ENCODE data around the gene TOR2A.

Gene TOR2A

DNA sequence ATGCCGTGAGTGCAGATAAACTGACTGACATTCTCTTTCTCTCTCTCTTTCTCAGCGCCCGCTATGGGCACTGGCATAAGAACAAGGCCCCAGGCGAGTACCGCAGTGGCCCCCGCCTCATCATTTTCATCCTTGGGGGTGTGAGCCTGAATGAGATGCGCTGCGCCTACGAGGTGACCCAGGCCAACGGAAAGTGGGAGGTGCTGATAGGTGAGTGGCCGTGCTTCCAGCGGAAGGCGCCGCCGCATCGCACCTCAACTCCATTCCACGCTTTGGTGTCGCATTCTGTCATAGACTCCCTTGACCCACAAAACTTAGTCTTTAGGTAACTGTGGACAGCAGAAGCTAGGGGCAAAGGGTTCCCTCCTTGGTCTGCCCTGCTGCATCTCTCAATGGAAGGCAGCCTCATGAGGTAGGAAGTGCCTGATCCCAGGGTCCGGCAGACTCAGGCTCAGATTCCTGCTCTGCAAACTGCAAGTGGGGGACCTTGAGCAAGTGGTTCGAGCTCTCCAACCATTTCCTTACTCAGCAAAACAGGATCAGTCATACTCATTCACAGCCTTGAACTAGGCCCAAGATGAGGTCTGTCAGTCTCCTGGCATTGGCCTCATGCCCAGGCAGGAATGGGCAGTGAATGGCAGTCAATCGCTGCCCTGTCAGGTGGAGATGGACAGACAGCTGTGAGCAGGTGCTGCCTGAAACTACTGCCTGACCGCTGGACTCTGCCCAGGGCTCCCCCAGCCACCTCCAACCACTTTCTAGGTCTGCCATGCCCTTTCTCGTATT is 52.5 kb downstream of the TOR2A start:
- no peak for DNase-seq (ENCODE audit: low read depth)
- TF ChIP-seq, protein P1, sequence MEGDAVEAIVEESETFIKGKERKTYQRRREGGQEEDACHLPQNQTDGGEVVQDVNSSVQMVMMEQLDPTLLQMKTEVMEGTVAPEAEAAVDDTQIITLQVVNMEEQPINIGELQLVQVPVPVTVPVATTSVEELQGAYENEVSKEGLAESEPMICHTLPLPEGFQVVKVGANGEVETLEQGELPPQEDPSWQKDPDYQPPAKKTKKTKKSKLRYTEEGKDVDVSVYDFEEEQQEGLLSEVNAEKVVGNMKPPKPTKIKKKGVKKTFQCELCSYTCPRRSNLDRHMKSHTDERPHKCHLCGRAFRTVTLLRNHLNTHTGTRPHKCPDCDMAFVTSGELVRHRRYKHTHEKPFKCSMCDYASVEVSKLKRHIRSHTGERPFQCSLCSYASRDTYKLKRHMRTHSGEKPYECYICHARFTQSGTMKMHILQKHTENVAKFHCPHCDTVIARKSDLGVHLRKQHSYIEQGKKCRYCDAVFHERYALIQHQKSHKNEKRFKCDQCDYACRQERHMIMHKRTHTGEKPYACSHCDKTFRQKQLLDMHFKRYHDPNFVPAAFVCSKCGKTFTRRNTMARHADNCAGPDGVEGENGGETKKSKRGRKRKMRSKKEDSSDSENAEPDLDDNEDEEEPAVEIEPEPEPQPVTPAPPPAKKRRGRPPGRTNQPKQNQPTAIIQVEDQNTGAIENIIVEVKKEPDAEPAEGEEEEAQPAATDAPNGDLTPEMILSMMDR (IDR thresholded peaks at IDR 0.05; ENCODE audit: insufficient read depth, low read depth, low read length, missing control alignments): no peak

More for the DNA sequence above, 52.5 kb downstream of the TOR2A start:
- no peak overlapping the region for H3K4me3 ChIP-seq (ENCODE audit: low read depth, low read length)
